GM12878 (cell line): ENCODE results near the gene ADGRD1. TPM values are rescaled to one million over a fixed set of nuclear protein-coding genes. Genes with fewer than 3 reads are reported as not detected.

Experiments
- ATAC-seq: fragments of 200-7000 bp; cut with Tn5 transposase; 3 replicates; pipeline ENCODE4 v1.9.1; 2020; ENCODE audit warnings: mild to moderate bottlenecking, moderate library complexity
- BruUV-seq: library from RNA; stranded (reverse); fragments of 400-500 nt; replicated peaks from 2 replicates; lab custom pipeline; 2021; lab: Mats Ljungman, UMichigan
- CTCF ChIA-PET: fragments of 300-600 bp; sonication (Branson Sonifier 250); formaldehyde crosslinking; extraction: SDS; loops from one replicate; lab custom pipeline; 2021; ENCODE audit warnings: inconsistent platforms; lab: Yijun Ruan, JAX
- POLR2A ChIA-PET: fragments of 350-600 bp; formaldehyde crosslinking; extraction: SDS; loops from one replicate; lab custom pipeline; 2021; ENCODE audit warnings: inconsistent platforms; lab: Charles Lee
- RAD21 ChIA-PET: fragments of 300-600 bp; sonication (Branson Sonifier 250); formaldehyde crosslinking; loops from one replicate; lab custom pipeline; 2023; ENCODE audit warnings: antibody characterized with exemption; ENCODE audit not compliant: unreplicated experiment; lab: Charles Lee
- SMC1A ChIA-PET: fragments of 300-600 bp; sonication (Branson Sonifier 250); formaldehyde crosslinking; loops from one replicate; lab custom pipeline; 2023; ENCODE audit not compliant: unreplicated experiment, uncharacterized antibody; lab: Charles Lee
- DNase-seq: peaks from one replicate; pipeline ENCODE4 v3.0.0-alpha.2; 2011; ENCODE audit warnings: low read depth, low spot score
- FAIRE-seq: peaks from 3 replicates; lab custom pipeline; 2011; peaks lifted over from hg19 to GRCh38; lab: Jason Lieb, UNC
- H2AFZ ChIP-seq: 2 replicates; pipeline ENCODE4 v1.6.0; 2011; ENCODE audit warnings: low read depth, low read length, control low read depth; ENCODE audit not compliant: control insufficient read depth
- H3K27ac ChIP-seq: 2 replicates; pipeline ENCODE4 v1.5.1; 2011; ENCODE audit warnings: control low read depth; ENCODE audit not compliant: control insufficient read depth, insufficient read depth
- H3K27me3 ChIP-seq, 2 experiments: replicated peaks in 1 of 2; 2 replicates each; pipeline versions ENCODE4 v1.6.0 to v1.6.1; 2011; ENCODE audit warnings: low read length in 1 of 2; ENCODE audit not compliant: control insufficient read depth in 2 of 2, insufficient read depth in 2 of 2
- H3K36me3 ChIP-seq, 2 experiments: 2 replicates each; pipeline ENCODE4 v1.5.1; 2011; ENCODE audit warnings: low read length in 1 of 2; ENCODE audit not compliant: control insufficient read depth in 2 of 2, insufficient read depth in 2 of 2
- H3K4me1 ChIP-seq: 2 replicates; pipeline ENCODE4 v1.6.1; 2011; ENCODE audit warnings: mild to moderate bottlenecking, low read length, moderate library complexity, mixed read lengths; ENCODE audit not compliant: control insufficient read depth, insufficient read depth
- H3K4me2 ChIP-seq: 2 replicates; pipeline ENCODE4 v1.6.0; 2011; ENCODE audit warnings: control low read depth; ENCODE audit not compliant: control insufficient read depth, insufficient read depth
- H3K4me3 ChIP-seq: fragments of 200-600 bp; sonication (generic); 2 replicates; pipeline ENCODE4 v1.5.1; 2016
- H3K79me2 ChIP-seq: 2 replicates; pipeline ENCODE4 v1.6.0; 2011; ENCODE audit warnings: low read length; ENCODE audit not compliant: control insufficient read depth, insufficient read depth
- H3K9ac ChIP-seq: 2 replicates; pipeline ENCODE4 v1.8.0; 2011; ENCODE audit warnings: low read length, control low read depth, mixed read lengths; ENCODE audit not compliant: control insufficient read depth, insufficient read depth
- H3K9me3 ChIP-seq: replicated peaks from 3 replicates; pipeline ENCODE4 v1.5.1; 2011; ENCODE audit warnings: mild to moderate bottlenecking, low read length; ENCODE audit not compliant: control insufficient read depth, insufficient read depth
- H4K20me1 ChIP-seq: 2 replicates; pipeline ENCODE4 v1.6.0; 2011; ENCODE audit not compliant: control insufficient read depth, insufficient read depth
- CBX5 ChIP-seq: sonication (generic); IDR thresholded peaks from 2 replicates; pipeline ENCODE4 v1.6.1; 2016; ENCODE audit warnings: low read depth, moderate library complexity, mild to moderate bottlenecking, inconsistent platforms
- WGBS: methylation state at CpG from one replicate; pipeline ENCODE4 v1.1.6; 2016; ENCODE audit warnings: low lambda C conversion rate; ENCODE audit not compliant: insufficient replicate concordance, insufficient coverage; ENCODE audit errors: missing lambda C conversion rate; 5-methylcytosine and 5-hydroxymethylcytosine counted together
- in situ Hi-C: fragments of 300-500 bp; cut with MboI; formaldehyde crosslinking; loops from 9 replicates; pipeline ENCODE4 v1.14.3; 2018; ENCODE audit warnings: mixed read lengths
- intact Hi-C: fragments of 100-400 bp; cut with micrococcal nuclease; formaldehyde crosslinking; loops from one replicate; pipeline ENCODE4 v1.14.2; 2022; ENCODE audit not compliant: unreplicated experiment
- polyA plus RNA-seq, 11 experiments: library from polyadenylated mRNA; depleted of rRNA in 4 of 11; unstranded in 6 of 11; stranded (reverse) in 5 of 11; fragments of >200 nt; fragmentation: Nextera tagmentation in 4 of 11; fragmentation: Illumina TruSeq in 1 of 11; extraction: Ambion mirVana in 4 of 11; extraction: Trizol in 1 of 11; gene quantifications; 1 replicate in 1 of 11; 2 replicates in 10 of 11; pipeline versions ENCODE4 v1.2.1 to v1.2.3, GENCODE V29; 2011 to 2016; ENCODE audit warnings: inconsistent platforms in 2 of 11, missing spikeins in 2 of 11, low read depth in 1 of 11
- total RNA-seq, 4 experiments: library from RNA; depleted of rRNA in 3 of 4; stranded (reverse); fragments of >200 nt in 3 of 4; fragmentation: Illumina TruSeq in 1 of 4; extraction: Trizol in 1 of 4; gene quantifications; 2 replicates each; pipeline versions ENCODE4 v1.2.1 to v1.2.3, GENCODE V29; 2013 to 2021
- TF ChIP-seq, protein P1 (sequence below): fragments of 450-650 bp; conservative IDR thresholded peaks from 2 replicates; pipeline ENCODE4 v1.6.1; 2017; ENCODE audit warnings: mild to moderate bottlenecking, moderate library complexity
- TF ChIP-seq, protein P2 (sequence below): fragments of 450-650 bp; formaldehyde crosslinking; IDR thresholded peaks from 2 replicates; pipeline ENCODE4 v1.4.0; 2022; ENCODE audit warnings: mild to moderate bottlenecking, moderate library complexity
- TF ChIP-seq, protein P3 (sequence below): fragments of 450-650 bp; IDR thresholded peaks from 2 replicates; pipeline ENCODE4 v1.6.1; 2017; ENCODE audit warnings: mild to moderate bottlenecking, low read depth, inconsistent platforms; ENCODE audit not compliant: poor library complexity, severe bottlenecking

Gene ADGRD1
- total and polyA plus RNA-seq, 10 of the 15 experiments (the other 5 are each of a cell fraction or from before 2014, with no cell fraction given), result 0.15 to 12.7 (median 1.2) TPM

DNA sequence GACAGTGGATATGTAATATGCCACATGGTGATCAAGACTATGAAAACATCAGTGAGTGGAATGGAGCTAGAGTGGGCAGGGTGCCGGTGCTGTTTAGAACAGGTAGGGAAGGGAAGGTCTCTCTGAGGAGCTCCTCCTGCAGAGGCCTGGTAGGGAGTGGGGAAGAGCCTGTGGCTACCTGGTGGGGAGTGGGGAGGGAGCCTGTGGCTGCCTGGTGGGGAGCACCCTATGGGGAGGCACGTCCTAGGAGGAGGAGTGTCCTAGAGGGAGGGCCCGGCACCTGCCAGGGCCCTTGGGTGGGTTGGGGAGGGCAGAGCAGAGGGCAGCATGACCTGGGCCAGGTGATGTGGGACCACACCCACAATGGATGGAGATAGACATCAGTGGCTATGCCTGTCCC is 122.6 kb downstream of the ADGRD1 start (continued):
- TF ChIP-seq, protein P1, sequence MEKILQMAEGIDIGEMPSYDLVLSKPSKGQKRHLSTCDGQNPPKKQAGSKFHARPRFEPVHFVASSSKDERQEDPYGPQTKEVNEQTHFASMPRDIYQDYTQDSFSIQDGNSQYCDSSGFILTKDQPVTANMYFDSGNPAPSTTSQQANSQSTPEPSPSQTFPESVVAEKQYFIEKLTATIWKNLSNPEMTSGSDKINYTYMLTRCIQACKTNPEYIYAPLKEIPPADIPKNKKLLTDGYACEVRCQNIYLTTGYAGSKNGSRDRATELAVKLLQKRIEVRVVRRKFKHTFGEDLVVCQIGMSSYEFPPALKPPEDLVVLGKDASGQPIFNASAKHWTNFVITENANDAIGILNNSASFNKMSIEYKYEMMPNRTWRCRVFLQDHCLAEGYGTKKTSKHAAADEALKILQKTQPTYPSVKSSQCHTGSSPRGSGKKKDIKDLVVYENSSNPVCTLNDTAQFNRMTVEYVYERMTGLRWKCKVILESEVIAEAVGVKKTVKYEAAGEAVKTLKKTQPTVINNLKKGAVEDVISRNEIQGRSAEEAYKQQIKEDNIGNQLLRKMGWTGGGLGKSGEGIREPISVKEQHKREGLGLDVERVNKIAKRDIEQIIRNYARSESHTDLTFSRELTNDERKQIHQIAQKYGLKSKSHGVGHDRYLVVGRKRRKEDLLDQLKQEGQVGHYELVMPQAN, result no peak

DNA sequence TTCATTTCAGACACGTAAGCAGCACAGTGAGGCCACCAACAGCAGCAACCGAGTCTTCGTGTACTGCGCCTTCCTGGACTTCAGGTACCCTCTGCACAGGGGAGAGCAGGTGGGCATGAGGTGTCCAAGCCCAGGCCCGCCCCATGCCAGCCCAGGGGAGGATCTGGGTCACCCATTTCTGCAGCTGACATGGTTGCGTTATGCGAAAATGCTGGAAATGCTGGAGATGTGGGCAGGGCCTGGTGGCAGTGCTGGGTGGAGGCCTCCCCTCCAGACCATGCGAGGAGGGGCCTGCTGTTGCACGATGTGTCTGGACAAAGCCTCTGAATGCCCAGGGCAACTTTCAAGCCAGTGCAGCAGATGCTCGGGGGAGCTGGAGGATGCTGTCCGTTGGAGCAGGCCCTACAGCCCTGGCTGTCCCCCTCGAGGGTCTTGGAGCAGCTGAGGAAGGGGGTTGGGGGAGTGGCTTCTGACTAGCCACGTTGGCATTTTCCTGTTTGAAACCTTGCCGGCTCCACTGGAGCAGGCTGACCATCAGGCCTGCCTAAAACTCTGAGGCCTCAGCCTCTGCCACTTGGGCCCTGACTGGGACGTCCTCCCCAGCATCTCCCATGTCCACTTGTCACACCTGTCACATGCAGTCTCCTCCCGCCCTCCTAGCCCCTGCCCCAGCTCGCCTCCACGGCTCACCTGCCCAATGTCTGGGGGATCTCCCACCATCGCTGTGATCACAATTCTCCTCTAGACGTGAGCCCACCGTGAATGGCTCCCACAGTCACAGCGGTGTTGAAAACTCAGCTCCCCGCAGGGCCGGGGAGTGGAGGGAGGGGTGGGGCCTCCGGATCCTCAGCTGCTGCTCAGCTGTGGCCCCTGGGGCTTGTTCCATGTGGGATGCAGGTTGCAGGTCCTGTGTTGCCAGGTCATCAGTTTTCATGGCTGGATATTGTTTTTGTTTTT is 123.4 kb downstream of the ADGRD1 start:
- intact Hi-C loops (no loop called here), in situ Hi-C loops (no loop called here)
- ATAC-seq (no peak), FAIRE-seq (no peak), DNase-seq (no peak)
- no peak overlapping the region for H2AFZ ChIP-seq
- POLR2A ChIA-PET, result no interaction called here
- no peak overlapping the region for H3K4me3 ChIP-seq
- WGBS, result 69% methylated on average over 23 of the region's 25 CpGs
- CTCF ChIA-PET, result no interaction called here
- H3K27me3 ChIP-seq, result no peaks in the 10 kb centered on the region
- RAD21 ChIA-PET, result no interaction called here
- no peak overlapping the region for H3K9ac ChIP-seq
- no peaks in the 10 kb centered on the region for H3K79me2 ChIP-seq
- H3K4me2 ChIP-seq, result no peak overlapping the region
- no TSS peak for BruUV-seq
- no peaks in the 10 kb centered on the region; the same call in 1 of the 2 replicates for H3K4me1 ChIP-seq
- peaks cover 2% of the 10 kb centered on the region; the same call in 1 of the 3 replicates for H3K9me3 ChIP-seq
- no peaks in the 10 kb centered on the region for H3K36me3 ChIP-seq
- H3K27ac ChIP-seq, result no peak overlapping the region
- SMC1A ChIA-PET, result no interaction called here
- H4K20me1 ChIP-seq, result no peaks in the 10 kb centered on the region; the same call in 1 of the 2 replicates
- TF ChIP-seq, protein P2, sequence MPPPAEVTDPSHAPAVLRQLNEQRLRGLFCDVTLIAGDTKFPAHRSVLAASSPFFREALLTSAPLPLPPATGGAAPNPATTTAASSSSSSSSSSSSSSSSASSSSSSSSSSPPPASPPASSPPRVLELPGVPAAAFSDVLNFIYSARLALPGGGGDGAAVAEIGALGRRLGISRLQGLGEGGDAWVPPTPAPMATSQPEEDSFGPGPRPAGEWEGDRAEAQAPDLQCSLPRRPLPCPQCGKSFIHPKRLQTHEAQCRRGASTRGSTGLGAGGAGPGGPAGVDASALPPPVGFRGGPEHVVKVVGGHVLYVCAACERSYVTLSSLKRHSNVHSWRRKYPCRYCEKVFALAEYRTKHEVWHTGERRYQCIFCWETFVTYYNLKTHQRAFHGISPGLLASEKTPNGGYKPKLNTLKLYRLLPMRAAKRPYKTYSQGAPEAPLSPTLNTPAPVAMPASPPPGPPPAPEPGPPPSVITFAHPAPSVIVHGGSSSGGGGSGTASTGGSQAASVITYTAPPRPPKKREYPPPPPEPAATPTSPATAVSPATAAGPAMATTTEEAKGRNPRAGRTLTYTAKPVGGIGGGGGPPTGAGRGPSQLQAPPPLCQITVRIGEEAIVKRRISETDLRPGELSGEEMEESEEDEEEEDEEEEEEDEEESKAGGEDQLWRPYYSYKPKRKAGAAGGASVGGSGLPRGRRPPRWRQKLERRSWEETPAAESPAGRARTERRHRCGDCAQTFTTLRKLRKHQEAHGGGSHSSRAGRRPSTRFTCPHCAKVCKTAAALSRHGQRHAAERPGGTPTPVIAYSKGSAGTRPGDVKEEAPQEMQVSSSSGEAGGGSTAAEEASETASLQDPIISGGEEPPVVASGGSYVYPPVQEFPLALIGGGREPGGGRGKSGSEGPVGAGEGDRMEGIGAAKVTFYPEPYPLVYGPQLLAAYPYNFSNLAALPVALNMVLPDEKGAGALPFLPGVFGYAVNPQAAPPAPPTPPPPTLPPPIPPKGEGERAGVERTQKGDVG (CRISPR knock-in tag), result no peak
- TF ChIP-seq CBX5, result no peak
- TF ChIP-seq, protein P3, sequence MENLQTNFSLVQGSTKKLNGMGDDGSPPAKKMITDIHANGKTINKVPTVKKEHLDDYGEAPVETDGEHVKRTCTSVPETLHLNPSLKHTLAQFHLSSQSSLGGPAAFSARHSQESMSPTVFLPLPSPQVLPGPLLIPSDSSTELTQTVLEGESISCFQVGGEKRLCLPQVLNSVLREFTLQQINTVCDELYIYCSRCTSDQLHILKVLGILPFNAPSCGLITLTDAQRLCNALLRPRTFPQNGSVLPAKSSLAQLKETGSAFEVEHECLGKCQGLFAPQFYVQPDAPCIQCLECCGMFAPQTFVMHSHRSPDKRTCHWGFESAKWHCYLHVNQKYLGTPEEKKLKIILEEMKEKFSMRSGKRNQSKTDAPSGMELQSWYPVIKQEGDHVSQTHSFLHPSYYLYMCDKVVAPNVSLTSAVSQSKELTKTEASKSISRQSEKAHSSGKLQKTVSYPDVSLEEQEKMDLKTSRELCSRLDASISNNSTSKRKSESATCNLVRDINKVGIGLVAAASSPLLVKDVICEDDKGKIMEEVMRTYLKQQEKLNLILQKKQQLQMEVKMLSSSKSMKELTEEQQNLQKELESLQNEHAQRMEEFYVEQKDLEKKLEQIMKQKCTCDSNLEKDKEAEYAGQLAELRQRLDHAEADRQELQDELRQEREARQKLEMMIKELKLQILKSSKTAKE, result no peak
